Measurements from ENCODE around the gene HNF4A.
A peak's percentile ranks its signal among the peaks of the same experiment; 100 is the strongest.

DNA sequence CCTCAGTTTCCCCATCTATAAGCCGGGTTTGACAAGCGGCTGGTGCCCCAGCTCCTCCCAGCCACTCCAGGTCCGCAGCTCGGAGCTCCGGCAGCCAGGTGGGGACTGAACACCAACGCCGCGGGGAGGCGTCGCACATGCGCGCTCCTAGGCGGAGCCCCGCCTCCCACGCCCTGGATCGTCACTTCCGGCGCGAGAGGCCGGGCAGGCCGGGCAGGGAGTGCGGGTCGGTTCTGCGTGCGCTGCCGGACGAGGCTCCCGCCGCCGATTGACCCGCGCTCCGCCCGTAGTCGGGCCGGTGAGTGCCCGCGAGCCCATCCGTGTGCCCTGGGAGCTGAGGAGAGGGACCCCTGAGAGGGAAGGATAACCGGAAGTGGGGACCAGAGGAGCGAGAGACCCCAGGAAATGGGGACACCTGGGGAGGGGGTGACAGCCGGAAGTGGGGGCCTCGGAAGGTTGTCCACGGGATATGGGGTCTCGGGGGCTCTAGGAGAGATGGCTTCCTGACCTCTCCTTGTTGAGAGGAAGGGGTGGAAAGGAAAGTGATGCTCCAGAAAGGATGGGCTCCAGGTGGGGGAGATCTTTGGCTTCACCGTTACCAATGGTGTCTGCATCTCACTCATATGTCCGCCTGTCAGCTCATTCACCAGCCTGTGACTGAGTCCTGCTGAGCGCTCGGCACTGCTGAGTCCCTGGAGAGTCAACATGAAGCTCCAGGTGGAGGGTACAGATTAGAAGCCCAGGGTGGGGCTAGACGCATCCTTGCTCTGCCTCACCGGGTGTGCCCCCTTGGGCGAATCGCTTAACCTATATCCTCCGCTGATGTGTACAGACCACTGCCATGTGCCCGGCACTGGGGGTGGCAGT, 120.4 kb downstream of the HNF4A start, which contains the start of gene TTPAL:
- TF ChIP-seq, protein P1, sequence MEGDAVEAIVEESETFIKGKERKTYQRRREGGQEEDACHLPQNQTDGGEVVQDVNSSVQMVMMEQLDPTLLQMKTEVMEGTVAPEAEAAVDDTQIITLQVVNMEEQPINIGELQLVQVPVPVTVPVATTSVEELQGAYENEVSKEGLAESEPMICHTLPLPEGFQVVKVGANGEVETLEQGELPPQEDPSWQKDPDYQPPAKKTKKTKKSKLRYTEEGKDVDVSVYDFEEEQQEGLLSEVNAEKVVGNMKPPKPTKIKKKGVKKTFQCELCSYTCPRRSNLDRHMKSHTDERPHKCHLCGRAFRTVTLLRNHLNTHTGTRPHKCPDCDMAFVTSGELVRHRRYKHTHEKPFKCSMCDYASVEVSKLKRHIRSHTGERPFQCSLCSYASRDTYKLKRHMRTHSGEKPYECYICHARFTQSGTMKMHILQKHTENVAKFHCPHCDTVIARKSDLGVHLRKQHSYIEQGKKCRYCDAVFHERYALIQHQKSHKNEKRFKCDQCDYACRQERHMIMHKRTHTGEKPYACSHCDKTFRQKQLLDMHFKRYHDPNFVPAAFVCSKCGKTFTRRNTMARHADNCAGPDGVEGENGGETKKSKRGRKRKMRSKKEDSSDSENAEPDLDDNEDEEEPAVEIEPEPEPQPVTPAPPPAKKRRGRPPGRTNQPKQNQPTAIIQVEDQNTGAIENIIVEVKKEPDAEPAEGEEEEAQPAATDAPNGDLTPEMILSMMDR (conservative IDR thresholded peaks at IDR 0.05; ENCODE audit: low read length), result peak; percentile 46; the same call in 1 of the 2 replicates
- no peak for TF ChIP-seq EZH2phosphoT487 (IDR thresholded peaks at IDR 0.05; ENCODE audit: borderline replicate concordance, low read depth, low read length)

All from OCI-LY7 (cell line).